K562 (cell line): Measurements from ENCODE around the gene MEDAG.

ENCODE experiments used
- CC2D1A ChIP-seq: fragments of 450-650 bp; IDR thresholded peaks from 2 replicates; pipeline ENCODE4 v1.6.1; 2017; ENCODE audit warnings: mild to moderate bottlenecking
- ETV6 ChIP-seq, 3 experiments: fragments of 150-350 bp in 1 of 3; sonication (generic) in 1 of 3; formaldehyde crosslinking in 1 of 3; IDR thresholded peaks; 2 replicates each; pipeline versions ENCODE4 v1.6.1 to v1.8.0; 2014 to 2022; ENCODE audit warnings: borderline replicate concordance in 2 of 3, low read depth in 2 of 3, antibody characterized with exemption in 1 of 3, low read length in 1 of 3, mild to moderate bottlenecking in 1 of 3, missing genetic modification reagents in 1 of 3
- FOXA1 ChIP-seq: fragments of 450-650 bp; IDR thresholded peaks from 2 replicates; pipeline ENCODE4 v1.6.1; 2016; ENCODE audit warnings: mild to moderate bottlenecking, borderline replicate concordance
- FOXM1 ChIP-seq, 2 experiments: fragments of 450-650 bp in 1 of 2; sonication (generic) in 1 of 2; formaldehyde crosslinking in 1 of 2; IDR thresholded peaks; 2 replicates each; pipeline versions ENCODE4 v1.6.1 to v1.9.0; 2017 to 2022; ENCODE audit warnings: low read depth in 2 of 2, mild to moderate bottlenecking in 2 of 2, missing genetic modification reagents in 1 of 2, moderate library complexity in 1 of 2
- POLR2A ChIP-seq: fragments of 450-650 bp; conservative IDR thresholded peaks from 2 replicates; pipeline ENCODE4 v1.6.1; 2016
- TF ChIP-seq, protein P1 (sequence below): fragments of 200-800 bp; sonication (Bioruptor generic); IDR thresholded peaks from 2 replicates; pipeline ENCODE4 v1.6.1; 2017; ENCODE audit warnings: missing genetic modification characterization, missing compliant biosample characterization

DNA sequence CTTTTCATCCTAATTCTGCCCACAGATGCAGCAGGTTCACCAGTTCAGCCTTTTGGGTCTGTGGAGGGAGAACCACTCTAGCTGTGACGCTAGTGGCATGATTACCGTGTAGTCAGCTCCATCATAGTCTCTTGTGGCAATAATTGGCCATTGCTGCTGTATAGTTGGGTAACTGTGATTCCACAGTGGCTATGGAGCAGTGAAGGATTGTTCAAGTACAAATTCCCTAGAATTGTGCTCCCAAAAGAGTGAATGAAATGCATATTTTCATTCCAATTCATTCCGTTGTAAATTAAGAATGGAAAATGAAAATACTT is 27.2 kb downstream of the MEDAG start:
- TF ChIP-seq, protein P1, sequence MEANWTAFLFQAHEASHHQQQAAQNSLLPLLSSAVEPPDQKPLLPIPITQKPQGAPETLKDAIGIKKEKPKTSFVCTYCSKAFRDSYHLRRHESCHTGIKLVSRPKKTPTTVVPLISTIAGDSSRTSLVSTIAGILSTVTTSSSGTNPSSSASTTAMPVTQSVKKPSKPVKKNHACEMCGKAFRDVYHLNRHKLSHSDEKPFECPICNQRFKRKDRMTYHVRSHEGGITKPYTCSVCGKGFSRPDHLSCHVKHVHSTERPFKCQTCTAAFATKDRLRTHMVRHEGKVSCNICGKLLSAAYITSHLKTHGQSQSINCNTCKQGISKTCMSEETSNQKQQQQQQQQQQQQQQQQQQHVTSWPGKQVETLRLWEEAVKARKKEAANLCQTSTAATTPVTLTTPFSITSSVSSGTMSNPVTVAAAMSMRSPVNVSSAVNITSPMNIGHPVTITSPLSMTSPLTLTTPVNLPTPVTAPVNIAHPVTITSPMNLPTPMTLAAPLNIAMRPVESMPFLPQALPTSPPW (CRISPR knock-in tag), result no peak
- TF ChIP-seq FOXA1 (no peak), FOXM1 (IDR thresholded peaks at IDR 0.05; ENCODE audit: low read depth) (no peak), FOXM1 (CRISPR knock-in tag; IDR thresholded peaks at IDR 0.05; ENCODE audit: low read depth) (no peak), POLR2A (no peak), CC2D1A (no peak), ETV6 (IDR thresholded peaks at IDR 0.05; ENCODE audit: borderline replicate concordance in 1 of 2, low read depth in 2 of 2, low read length in 1 of 2) (no peak), ETV6 (CRISPR knock-in tag; IDR thresholded peaks at IDR 0.05; ENCODE audit: borderline replicate concordance) (no peak)
